ENCODE data around the gene AGT.

AGT gene

GRCh38 chr1:230713915-230714764 is at the start of gene AGT:
AGT (minus strand) TSS chr1:230714122; CDS start chr1:230710823, 3,299 bp downstream.
- no peak for DNase-seq (ENCODE audit: low read depth in 1 of 2, low spot score in 1 of 2)

GRCh38 chr1:230761443-230762167 is 47.7 kb upstream of the AGT start:
- no peak for DNase-seq (ENCODE audit: low read depth in 1 of 2, low spot score in 1 of 2)

- DNase-seq (ENCODE audit: low read depth in 1 of 2, low spot score in 1 of 2), result no peak
Measured at GRCh38 chr1:230760360-230760827, 46.5 kb upstream of the AGT start.

- no peak for DNase-seq (ENCODE audit: low read depth in 1 of 2, low spot score in 1 of 2)
Measured at GRCh38 chr1:230759369-230760065, 45.6 kb upstream of the AGT start.

GRCh38 chr1:230758709-230759368 is 44.9 kb upstream of the AGT start:
- no peak for DNase-seq (ENCODE audit: low read depth in 1 of 2, low spot score in 1 of 2)

- no peak for DNase-seq (ENCODE audit: low read depth in 1 of 2, low spot score in 1 of 2)
Measured at GRCh38 chr1:230757856-230758708, 44.2 kb upstream of the AGT start.

GRCh38 chr1:230754796-230755195 is 40.9 kb upstream of the AGT start:
- no peak for DNase-seq (ENCODE audit: low read depth in 1 of 2, low spot score in 1 of 2)

- no peak for DNase-seq (ENCODE audit: low read depth in 1 of 2, low spot score in 1 of 2)
Measured at GRCh38 chr1:230753586-230754251, 39.8 kb upstream of the AGT start.

GRCh38 chr1:230753191-230753585 is 39.3 kb upstream of the AGT start:
- no peak for DNase-seq (ENCODE audit: low read depth in 1 of 2, low spot score in 1 of 2)

GRCh38 chr1:230752407-230752806 is 38.5 kb upstream of the AGT start:
- DNase-seq (ENCODE audit: low read depth in 1 of 2, low spot score in 1 of 2), result no peak

GRCh38 chr1:230750986-230751625 is 37.2 kb upstream of the AGT start:
- DNase-seq (ENCODE audit: low read depth in 1 of 2, low spot score in 1 of 2), result no peak

GRCh38 chr1:230750576-230750975 is 36.7 kb upstream of the AGT start:
- DNase-seq (ENCODE audit: low read depth in 1 of 2, low spot score in 1 of 2), result no peak

GRCh38 chr1:230749635-230750034 is 35.7 kb upstream of the AGT start:
- DNase-seq (ENCODE audit: low read depth in 1 of 2, low spot score in 1 of 2), result no peak

- DNase-seq (ENCODE audit: low read depth in 1 of 2, low spot score in 1 of 2), result no peak
Measured at GRCh38 chr1:230749150-230749549, 35.2 kb upstream of the AGT start.

- DNase-seq (ENCODE audit: low read depth in 1 of 2, low spot score in 1 of 2), result no peak
Measured at GRCh38 chr1:230747890-230748800, 34.2 kb upstream of the AGT start.

GRCh38 chr1:230747127-230747730 is 33.3 kb upstream of the AGT start, which contains the start of gene CAPN9:
CAPN9 (plus strand) TSS chr1:230747388; CDS start chr1:230747497, 109 bp downstream.
- DNase-seq (ENCODE audit: low read depth in 1 of 2, low spot score in 1 of 2), result no peak

GRCh38 chr1:230746617-230747016 is 32.7 kb upstream of the AGT start:
- no peak for DNase-seq (ENCODE audit: low read depth in 1 of 2, low spot score in 1 of 2)

GRCh38 chr1:230745071-230745470 is 31.1 kb upstream of the AGT start:
- no peak for DNase-seq (ENCODE audit: low read depth in 1 of 2, low spot score in 1 of 2)

Measured in activated T-helper 1 cell treated with anti-CD3 and anti-CD28 coated beads, Interleukin-2, amount 50 U/mL, for 16 hours (primary cell).